BLaER1 (cell line): ENCODE results near the gene PRKG1.

Experiments
- H3K27ac ChIP-seq: shearing (Covaris generic); formaldehyde crosslinking; 2 replicates; pipeline ENCODE4 v1.8.1; 2022
- H3K27me3 ChIP-seq: shearing (Covaris generic); formaldehyde crosslinking; 2 replicates; pipeline ENCODE4 v1.8.1; 2022
- H3K36me3 ChIP-seq: shearing (Covaris generic); formaldehyde crosslinking; 2 replicates; pipeline ENCODE4 v1.8.1; 2022
- H3K4me1 ChIP-seq: shearing (Covaris generic); formaldehyde crosslinking; 2 replicates; pipeline ENCODE4 v1.8.1; 2022
- H3K4me2 ChIP-seq: shearing (Covaris generic); formaldehyde crosslinking; 2 replicates; pipeline ENCODE4 v1.8.1; 2022
- H3K4me3 ChIP-seq: shearing (Covaris generic); formaldehyde crosslinking; 2 replicates; pipeline ENCODE4 v1.8.1; 2022
- H3K9ac ChIP-seq: shearing (Covaris generic); formaldehyde crosslinking; 2 replicates; pipeline ENCODE4 v1.8.1; 2022
- H3K9me3 ChIP-seq: shearing (Covaris generic); formaldehyde crosslinking; 2 replicates; pipeline ENCODE4 v1.8.1; 2022
- H4K20me1 ChIP-seq: shearing (Covaris generic); formaldehyde crosslinking; 2 replicates; pipeline ENCODE4 v1.8.1; 2022
- Cebpa-rat ChIP-seq: shearing (Covaris generic); IDR thresholded peaks from 2 replicates; pipeline ENCODE4 v1.8.1; 2022

PRKG1 gene

GRCh38 chr10:51986516-51986915 lies 912.2 kb downstream of the PRKG1 start:
- TF ChIP-seq Cebpa-rat = no peak
- Histone ChIP-seq H4K20me1 (no peaks in the 10 kb centered on the region), H3K4me1 (no peaks in the 10 kb centered on the region), H3K9ac (no peak overlapping the region), H3K4me2 (no peak overlapping the region), H3K27me3 (no peaks in the 10 kb centered on the region), H3K36me3 (no peaks in the 10 kb centered on the region), H3K9me3 (no peaks in the 10 kb centered on the region), H3K4me3 (no peak overlapping the region), H3K27ac (no peak overlapping the region)

- TF ChIP-seq Cebpa-rat = no peak
- no peak overlapping the region for H3K4me3 ChIP-seq
- H3K9me3 ChIP-seq = no peaks in the 10 kb centered on the region
- H4K20me1 ChIP-seq = no peaks in the 10 kb centered on the region
- H3K27ac ChIP-seq = no peak overlapping the region
- H3K36me3 ChIP-seq = no peaks in the 10 kb centered on the region
- H3K4me2 ChIP-seq = no peak overlapping the region
- no peaks in the 10 kb centered on the region for H3K27me3 ChIP-seq
- H3K9ac ChIP-seq = no peak overlapping the region
- no peaks in the 10 kb centered on the region for H3K4me1 ChIP-seq
Measured at GRCh38 chr10:51993475-51993874, 919.2 kb downstream of the PRKG1 start.

GRCh38 chr10:51999096-51999495 lies 924.8 kb downstream of the PRKG1 start:
- Histone ChIP-seq H3K4me2 (no peak overlapping the region), H3K4me3 (no peak overlapping the region), H3K27ac (no peak overlapping the region), H3K9me3 (no peaks in the 10 kb centered on the region), H3K4me1 (no peaks in the 10 kb centered on the region), H3K27me3 (no peaks in the 10 kb centered on the region), H3K9ac (no peak overlapping the region), H3K36me3 (no peaks in the 10 kb centered on the region), H4K20me1 (no peaks in the 10 kb centered on the region)
- no peak for TF ChIP-seq Cebpa-rat

GRCh38 chr10:52004342-52004949 lies 930.2 kb downstream of the PRKG1 start:
- H3K4me1 ChIP-seq = no peaks in the 10 kb centered on the region

GRCh38 chr10:52007091-52007490 lies 932.8 kb downstream of the PRKG1 start:
- no peaks in the 10 kb centered on the region for H4K20me1 ChIP-seq
- H3K4me3 ChIP-seq = no peak overlapping the region
- H3K27me3 ChIP-seq = no peaks in the 10 kb centered on the region
- peaks cover 13% of the 10 kb centered on the region for H3K9me3 ChIP-seq
- H3K36me3 ChIP-seq = no peaks in the 10 kb centered on the region
- TF ChIP-seq Cebpa-rat = no peak
- H3K4me2 ChIP-seq = no peak overlapping the region
- no peak overlapping the region for H3K27ac ChIP-seq
- no peaks in the 10 kb centered on the region for H3K4me1 ChIP-seq
- H3K9ac ChIP-seq = no peak overlapping the region

More at GRCh38 chr10:52004342-52004949, 930.2 kb downstream of the PRKG1 start:
- H3K27me3 ChIP-seq = no peaks in the 10 kb centered on the region
- peaks cover 13% of the 10 kb centered on the region for H3K9me3 ChIP-seq
- H4K20me1 ChIP-seq = no peaks in the 10 kb centered on the region
- H3K4me2 ChIP-seq = no peak overlapping the region
- TF ChIP-seq Cebpa-rat = no peak
- H3K9ac ChIP-seq = no peak overlapping the region
- no peak overlapping the region for H3K4me3 ChIP-seq
- H3K36me3 ChIP-seq = no peaks in the 10 kb centered on the region
- no peak overlapping the region for H3K27ac ChIP-seq

- no peak overlapping the region for H3K27ac ChIP-seq
- no peaks in the 10 kb centered on the region for H3K4me1 ChIP-seq
- H3K36me3 ChIP-seq = no peaks in the 10 kb centered on the region
- H4K20me1 ChIP-seq = no peaks in the 10 kb centered on the region
- H3K4me2 ChIP-seq = no peak overlapping the region
- peaks cover 28% of the 10 kb centered on the region for H3K9me3 ChIP-seq
- H3K27me3 ChIP-seq = no peaks in the 10 kb centered on the region
- TF ChIP-seq Cebpa-rat = no peak
- no peak overlapping the region for H3K4me3 ChIP-seq
- no peak overlapping the region for H3K9ac ChIP-seq
Measured at GRCh38 chr10:52011118-52011517, 936.8 kb downstream of the PRKG1 start.

GRCh38 chr10:52019077-52019555 lies 944.8 kb downstream of the PRKG1 start:
- Histone ChIP-seq H3K9me3 (peaks cover 15% of the 10 kb centered on the region), H3K36me3 (no peaks in the 10 kb centered on the region), H3K27me3 (no peaks in the 10 kb centered on the region), H3K4me1 (no peaks in the 10 kb centered on the region), H3K27ac (no peak overlapping the region), H3K9ac (no peak overlapping the region), H4K20me1 (no peaks in the 10 kb centered on the region), H3K4me3 (no peak overlapping the region), H3K4me2 (no peak overlapping the region)
- no peak for TF ChIP-seq Cebpa-rat

- H3K36me3 ChIP-seq = no peaks in the 10 kb centered on the region
- H3K4me3 ChIP-seq = no peak overlapping the region
- no peak overlapping the region for H3K4me2 ChIP-seq
- no peak for TF ChIP-seq Cebpa-rat
- peaks cover 11% of the 10 kb centered on the region for H3K9me3 ChIP-seq
- H3K27me3 ChIP-seq = no peaks in the 10 kb centered on the region
- no peaks in the 10 kb centered on the region for H4K20me1 ChIP-seq
- H3K4me1 ChIP-seq = no peaks in the 10 kb centered on the region
- no peak overlapping the region for H3K9ac ChIP-seq
- H3K27ac ChIP-seq = no peak overlapping the region
Measured at GRCh38 chr10:52019656-52020055, 945.4 kb downstream of the PRKG1 start.

GRCh38 chr10:52020173-52020572 lies 945.9 kb downstream of the PRKG1 start:
- Histone ChIP-seq H3K4me3 (no peak overlapping the region), H4K20me1 (no peaks in the 10 kb centered on the region), H3K36me3 (no peaks in the 10 kb centered on the region), H3K27me3 (no peaks in the 10 kb centered on the region), H3K27ac (no peak overlapping the region), H3K4me1 (no peaks in the 10 kb centered on the region), H3K9ac (no peak overlapping the region), H3K4me2 (no peak overlapping the region), H3K9me3 (peaks cover 6% of the 10 kb centered on the region)
- no peak for TF ChIP-seq Cebpa-rat

- Histone ChIP-seq H3K9ac (no peak overlapping the region), H4K20me1 (no peaks in the 10 kb centered on the region), H3K4me2 (no peak overlapping the region), H3K4me1 (no peaks in the 10 kb centered on the region), H3K9me3 (0 out of 2 replicates have a peak, but pooled peaks cover under 1% of the 10 kb centered on the region), H3K27ac (no peak overlapping the region), H3K36me3 (no peaks in the 10 kb centered on the region), H3K27me3 (no peaks in the 10 kb centered on the region), H3K4me3 (no peak overlapping the region)
- TF ChIP-seq Cebpa-rat = no peak
Measured at GRCh38 chr10:52020702-52021101, 946.4 kb downstream of the PRKG1 start.
